ELR (cell line): ENCODE data around the gene DACH1.
A peak's percentile ranks its signal among the peaks of the same experiment; 100 is the strongest.
"Not testable (repeated sequence)": the region's sequence is repeated elsewhere in the genome, so short reads cannot be mapped to it uniquely, and the experiment has no call there.

Experiments
- DNase-seq: peaks from one replicate; pipeline ENCODE4 v3.0.0-alpha.2; 2015; ENCODE audit warnings: low read depth

DACH1 gene

DNA sequence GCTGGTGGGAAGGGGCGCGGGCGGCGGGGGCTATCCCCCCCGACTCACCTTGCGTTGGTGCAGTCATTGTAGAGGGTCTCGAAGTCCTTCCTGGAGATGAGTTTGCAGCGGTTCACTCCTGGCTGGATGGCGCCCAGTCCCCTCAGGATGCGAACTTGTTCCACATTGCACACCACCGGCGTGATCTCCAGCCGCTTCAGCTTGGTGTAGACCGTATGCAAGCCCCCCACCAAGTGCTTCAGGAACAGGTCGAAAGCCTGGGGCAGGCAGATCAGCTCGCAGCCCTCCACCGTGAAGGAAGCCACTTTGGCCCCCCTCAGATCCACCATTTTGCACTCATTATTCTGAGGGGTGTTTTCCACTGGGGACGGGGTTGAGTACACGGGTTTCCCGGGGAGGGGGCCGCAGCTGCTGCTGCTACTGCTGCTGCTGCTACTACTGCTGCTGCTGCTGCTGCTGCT lies 1.1 kb downstream of the DACH1 start:
- peak; percentile 7 for DNase-seq

DNA sequence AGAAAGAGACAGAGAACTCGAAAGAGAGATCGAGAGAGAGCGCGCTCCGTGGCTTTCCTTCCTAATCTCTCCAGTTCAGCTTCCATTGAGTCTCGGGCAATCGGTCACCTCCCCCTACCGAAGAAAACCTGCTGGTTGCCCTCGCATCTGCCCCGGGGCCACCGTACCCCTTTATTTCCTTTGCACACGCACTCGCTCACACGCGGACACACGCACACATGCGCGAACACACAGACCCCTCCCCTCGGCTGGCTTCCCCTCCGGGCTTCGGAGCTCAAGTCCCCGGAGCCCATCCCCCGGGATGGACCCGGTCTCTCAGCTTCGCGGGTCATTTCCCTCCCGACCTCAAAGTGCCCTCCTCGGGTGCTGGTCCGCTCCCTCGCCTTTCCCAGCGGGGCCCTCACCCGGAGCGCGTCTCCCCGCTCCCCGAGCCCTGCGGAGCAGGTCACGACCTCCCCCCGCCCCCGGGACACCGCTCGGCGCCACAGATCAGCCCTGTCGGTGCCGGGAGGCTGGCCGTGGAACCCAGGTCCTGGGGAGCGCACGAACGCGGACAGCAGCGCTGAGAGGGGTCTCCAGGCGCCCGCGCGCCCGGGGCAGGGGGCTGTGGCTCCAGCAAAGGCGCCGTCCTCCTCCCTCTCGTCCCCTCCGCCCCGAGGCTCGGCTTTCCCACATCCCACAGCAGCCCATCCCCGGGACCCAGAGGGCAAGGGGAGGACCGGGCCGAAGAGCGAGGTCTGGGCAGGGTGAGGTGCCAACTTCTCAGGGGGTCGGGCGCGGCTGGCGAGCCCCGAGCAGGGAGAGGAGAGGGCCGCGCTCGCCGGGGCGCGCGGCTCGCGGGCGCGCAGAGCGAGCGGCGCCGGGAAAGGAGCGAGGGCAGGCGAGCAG lies 1.8 kb downstream of the DACH1 start:
- DNase-seq, result peak; percentile 26

DNA sequence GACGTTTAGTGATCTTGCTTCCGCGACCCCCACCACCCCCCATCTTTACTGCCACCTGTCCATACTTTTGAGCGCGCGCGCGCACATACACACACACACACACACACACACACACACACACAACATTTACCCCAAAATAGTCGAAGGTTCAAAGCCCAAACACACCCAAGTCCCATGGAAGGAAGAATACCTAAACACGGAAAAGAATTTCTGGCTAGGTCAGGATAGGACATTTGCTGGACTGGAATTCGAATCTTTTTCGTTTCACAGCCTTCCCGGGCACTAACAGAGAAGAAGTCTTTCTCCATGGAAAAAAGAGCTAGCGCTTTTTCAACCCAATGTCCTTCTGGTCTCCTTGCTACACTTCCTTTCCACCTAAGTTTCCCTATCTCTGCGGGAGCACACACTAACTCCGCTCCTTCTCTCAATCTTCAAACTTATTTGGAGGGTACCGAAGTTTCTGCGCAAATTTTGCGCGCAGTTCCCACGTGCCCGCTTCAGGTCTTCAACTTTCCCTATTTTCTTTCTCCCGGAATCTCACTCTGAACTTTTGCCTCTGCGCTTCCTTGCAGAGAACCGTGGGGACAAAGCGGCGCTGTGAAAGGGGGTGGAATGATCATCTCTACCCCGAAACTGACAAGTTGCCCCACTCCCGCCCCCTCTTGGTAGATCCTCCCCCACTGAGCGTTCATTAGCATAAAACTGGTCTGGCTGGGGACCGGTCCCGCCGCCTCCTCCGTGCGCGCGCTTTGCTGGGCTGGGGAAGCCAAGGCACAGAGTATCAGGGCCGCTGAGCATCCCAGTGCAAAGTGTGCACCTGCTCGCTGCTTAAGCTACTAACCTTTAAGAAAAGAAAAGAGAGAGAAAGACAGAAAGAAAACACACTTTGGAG lies 2.7 kb downstream of the DACH1 start:
- DNase-seq, result peak; percentile 29

DNA sequence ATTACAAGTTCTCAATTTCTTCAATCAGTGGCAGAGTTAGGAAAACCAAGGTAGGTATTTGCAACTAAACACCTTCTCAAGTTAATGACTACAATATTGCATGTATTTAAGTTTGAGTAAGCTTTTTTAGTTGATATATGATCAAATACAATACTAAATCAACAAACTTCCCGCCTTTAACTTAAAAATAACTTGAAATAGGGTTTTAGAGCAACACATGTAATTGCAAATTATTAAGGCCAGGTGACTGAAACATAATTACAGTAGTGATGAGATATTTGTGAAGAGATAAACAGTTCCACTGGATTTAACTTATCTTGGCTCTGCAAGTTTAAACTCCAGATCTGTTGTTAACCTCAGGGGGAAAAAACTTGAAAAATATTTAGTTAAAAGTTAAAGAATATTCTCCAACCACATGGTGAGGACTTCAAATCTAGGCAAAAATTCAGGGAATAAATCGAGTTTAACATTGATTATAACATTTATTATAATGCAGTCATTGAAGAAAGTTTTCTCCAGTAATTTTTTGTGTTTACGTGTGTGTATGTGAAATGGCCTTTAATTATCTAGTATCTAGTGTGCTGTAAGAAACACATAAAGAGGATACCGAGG lies 3.6 kb downstream of the DACH1 start:
- DNase-seq, result no peak

DNA sequence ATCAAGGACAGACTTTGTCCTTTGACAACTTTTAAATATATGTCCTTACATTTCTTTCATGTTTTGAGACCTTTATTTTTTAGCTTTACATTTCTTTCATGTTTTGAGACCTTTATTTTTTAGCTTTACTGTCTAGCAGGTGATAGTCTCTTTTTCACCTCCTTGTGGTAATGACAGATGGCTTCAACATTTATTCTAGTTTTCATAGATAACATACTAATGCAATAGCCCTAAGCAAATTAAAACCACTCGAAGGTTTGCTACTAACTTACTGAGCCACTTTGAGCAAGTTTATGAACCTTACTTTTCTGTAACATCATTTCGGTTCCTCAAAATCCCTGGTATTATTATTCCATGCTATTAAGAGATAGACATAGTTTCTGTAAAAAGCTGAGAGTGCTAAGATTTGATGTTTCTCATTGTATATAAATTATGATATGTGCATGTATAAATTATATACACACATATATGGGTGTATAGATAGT lies 4.5 kb downstream of the DACH1 start:
- no peak for DNase-seq

DNA sequence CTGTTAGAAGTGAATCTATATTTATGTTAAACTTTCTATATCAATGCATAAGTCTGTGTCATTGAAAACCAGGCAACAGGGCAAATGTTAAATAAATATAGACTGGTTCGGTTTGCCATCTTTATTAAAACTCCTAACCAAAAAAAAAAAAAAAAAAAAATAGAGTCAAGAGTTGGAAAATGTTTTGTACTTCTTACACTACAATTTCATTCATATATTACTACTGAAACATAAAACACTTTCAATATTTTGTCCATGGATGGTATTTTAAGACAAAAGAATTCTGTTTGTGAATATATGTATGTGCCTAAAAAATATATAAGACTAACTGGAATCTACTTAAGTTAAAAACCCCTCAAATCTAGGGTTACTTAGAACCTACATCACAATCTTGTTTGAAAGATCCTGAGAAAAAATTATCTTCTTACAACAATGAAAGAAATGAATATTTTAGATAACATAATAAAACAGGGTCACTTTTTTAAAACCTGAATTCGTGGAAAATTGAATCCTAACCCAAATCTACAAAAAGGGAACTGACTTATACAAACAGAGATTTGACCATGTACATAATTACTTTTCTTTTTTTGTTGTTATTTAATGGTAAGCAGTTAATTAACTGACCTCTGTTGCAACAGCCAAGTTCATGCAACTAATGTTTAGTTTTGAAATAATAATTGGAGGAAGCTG lies 5.1 kb downstream of the DACH1 start:
- DNase-seq, result no peak

DNA sequence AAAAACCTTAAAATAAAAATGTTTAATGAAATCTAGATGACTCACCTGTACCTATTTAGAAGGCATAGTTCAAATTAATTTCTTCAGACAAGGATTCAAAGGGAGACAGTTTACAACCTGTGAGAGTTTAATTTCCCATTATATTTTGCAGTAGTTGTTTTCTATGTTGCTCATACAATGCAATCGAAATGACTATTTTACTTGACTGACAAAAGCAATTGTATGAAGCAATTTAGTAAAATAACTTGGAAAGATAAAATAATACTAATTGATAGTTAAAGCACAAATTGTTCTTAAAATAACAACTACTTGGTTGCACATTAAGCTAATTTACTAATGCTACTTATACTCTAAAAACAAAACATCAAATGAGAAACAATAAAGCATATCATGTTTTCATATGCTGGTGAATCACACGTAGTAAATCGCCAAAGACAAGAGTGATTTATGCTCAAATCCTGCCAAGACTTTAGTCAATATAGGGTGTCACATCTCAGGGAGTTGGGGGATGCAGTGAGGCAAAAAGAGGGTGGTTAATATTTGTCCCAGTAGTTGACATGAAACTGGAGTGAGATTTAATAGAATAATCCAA lies 6.4 kb downstream of the DACH1 start:
- DNase-seq, result no peak

DNA sequence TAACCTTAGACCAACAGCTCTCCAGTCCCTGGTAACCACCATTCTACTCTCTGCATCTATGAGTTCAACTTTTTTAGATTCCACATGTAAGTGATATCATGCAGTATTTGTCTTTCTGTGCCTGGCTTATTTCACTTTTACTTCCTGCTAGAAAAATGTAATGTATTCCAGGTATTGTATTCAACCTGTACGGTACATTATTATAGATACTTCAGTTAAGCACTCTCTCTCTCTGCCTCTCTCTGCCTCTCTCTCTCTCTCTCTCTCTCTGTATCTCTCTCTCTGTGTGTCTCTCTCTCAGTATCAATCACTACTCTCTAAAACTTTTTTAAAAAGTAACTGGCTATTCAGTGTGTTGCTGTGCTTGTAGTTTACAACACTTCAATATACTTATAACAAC lies 8.4 kb downstream of the DACH1 start:
- no peak for DNase-seq

DNA sequence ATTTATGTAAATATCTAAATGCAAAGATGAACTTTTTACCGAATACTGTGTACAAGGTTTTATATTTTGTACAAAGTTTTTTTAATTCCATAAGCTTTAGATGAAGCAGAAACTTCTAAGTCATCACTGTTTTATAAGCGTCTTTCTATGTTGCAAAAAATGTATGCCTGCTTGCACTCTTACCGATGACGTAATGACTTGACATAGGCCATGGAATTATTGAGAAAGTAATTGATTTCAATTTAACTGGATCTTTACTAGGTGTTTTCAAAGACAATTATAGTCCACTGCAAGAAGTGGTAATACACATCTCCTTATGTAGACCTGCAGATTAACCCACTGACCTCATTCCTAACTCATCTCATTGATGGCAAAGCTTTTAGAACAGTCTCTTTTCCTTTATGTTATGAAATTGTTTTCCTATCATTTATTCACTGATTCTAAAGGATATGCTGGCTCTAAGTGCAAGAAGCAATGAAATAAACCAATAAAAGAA lies 10.4 kb downstream of the DACH1 start:
- no peak for DNase-seq

DNA sequence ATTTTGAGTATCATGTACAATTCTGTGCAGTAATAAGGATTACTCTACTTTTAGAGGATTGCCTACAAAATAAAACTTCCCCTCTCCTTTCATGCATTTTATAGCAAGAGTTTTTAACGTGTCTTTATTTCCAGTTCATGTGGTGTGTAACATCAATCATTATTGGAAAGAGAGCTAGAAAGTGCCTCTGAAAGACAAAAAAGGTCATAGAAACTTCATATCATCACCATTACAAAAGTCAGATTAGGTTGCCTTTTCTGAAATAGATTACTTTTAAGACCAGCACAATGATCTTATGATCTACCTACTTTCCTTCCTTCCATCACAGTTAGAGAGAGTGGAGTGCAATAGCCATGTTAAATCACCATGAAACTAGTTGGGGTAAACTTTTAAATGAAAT lies 12.6 kb downstream of the DACH1 start:
- DNase-seq, result no peak

DNA sequence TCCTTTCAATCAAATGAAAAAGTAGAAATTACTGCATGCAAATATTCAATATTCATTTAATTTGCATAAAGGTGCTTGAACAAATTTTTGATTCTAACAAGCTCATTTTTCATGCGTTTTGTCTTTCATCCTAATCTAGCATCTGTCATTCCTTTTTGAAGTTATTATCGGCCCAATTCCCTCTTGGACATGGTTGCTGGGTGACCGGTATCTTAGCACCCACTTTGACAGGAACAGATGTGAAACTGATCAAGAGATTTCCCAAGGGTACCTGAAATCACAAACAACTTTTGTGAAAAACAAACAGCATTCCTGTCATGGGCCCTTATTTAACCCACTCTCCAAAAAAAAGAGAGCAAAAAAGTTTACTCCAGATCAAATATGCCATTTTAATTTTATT lies 13.3 kb downstream of the DACH1 start:
- no peak for DNase-seq

DNA sequence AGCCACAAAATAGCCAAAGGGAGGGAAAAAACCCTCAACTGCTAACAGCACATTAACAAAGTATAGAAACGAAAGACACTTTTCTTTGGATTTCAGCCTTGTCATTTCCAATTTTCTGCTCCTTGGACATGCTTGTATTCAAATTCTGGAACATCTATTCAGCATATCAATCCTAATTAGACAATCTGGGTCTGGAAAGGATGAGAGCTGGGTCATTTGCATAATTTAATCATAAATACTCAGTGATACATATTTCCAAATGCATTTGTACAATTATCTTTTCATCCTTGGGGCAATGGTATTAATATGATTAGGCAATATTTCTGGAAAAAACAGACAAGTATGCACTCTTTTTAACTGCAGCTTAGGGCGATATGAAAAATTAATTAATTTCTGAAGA lies 14.3 kb downstream of the DACH1 start:
- no peak for DNase-seq

DNA sequence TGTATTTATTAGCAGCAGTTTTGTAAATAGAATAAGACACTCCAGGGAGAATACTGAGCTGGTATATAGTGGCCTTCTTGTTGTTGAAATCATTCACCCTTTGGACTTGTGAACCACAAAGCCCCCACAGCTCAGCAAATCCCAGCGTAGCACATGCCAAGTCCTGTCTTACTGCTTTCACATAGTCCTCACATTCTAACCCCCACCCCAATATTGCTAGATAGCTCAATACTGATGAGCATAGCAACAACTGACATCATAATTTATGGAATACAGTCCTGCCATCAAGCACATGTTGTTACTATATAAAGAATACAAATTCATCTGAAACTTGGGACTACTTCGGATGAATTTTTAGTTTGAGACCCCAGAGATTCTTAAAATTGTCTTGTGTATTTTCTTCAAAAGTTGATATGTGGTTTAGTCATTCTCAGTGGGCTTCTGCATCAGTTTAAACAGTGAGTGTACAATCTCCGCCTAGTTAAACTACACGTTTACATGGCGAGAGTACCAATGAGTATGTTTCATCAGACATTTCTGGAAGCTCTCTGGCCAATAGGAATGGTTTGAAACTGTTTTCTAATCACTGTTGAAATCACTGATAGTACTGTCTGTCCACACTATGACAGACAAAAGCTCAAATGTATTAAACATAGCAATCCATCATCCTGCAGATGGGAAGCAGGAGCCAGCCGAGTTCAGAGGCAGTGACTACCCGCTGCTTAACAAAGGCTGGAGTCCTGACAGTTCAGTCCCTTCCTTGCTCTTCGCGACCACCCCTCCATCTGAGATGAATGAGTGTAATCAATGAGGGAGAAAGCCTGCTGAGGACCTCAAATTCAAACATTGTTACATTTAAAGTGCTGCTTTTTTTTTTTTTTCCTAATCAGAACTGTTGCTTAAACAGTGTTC lies 15.2 kb downstream of the DACH1 start:
- no peak for DNase-seq

DNA sequence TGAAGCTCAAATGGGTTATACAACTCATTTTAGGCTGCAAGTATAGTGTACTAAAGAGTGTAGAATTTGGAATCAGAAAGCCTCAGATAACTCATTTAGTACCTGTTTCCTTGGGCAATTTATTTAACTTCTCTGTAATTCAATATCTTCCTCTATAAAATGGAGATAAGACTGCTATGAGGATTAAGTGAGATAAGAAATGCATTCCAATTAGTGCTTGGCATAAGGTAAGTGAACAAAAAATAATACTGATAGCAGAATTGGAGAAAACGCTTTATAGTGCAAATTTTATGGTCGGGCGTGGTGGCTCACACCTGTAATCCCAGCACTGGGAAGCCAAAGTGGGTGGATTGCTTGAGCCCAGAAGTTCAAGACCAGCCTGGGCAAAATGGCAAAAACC lies 25.0 kb downstream of the DACH1 start:
- DNase-seq, result no peak

DNA sequence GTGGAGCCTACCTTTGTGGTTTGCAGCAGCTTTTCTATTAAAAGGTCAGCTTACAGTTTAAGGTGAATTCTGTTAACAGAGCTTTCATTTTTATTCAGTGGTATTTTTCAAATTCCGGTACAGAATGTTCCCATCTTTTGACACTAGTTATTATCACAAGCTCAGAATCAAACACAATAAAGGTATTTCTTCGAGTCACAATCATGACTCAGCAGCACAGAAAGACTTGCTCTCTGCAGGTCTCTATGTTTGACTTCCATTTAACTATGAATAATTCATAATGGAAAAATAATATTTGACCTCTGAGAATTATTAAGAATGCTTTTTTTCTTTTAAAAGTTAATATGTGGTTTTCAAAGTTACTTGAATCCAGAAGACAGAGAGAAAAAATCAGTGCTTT lies 28.2 kb downstream of the DACH1 start:
- DNase-seq, result peak; percentile 4

DNA sequence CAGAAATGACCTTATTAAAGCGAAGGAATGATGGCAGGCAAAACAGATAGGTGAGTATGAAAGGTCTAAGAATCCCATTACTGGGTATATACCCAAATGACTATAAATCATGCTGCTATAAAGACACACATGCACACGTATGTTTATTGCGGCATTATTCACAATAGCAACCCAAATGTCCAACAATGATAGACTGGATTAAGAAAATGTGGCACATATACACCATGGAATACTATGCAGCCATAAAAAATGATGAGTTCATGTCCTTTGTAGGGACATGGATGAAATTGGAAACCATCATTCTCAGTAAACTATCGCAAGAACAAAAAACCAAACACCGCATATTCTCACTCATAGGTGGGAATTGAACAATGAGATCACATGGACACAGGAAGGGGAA lies 29.4 kb downstream of the DACH1 start:
- not testable (repeated sequence) for DNase-seq

DNA sequence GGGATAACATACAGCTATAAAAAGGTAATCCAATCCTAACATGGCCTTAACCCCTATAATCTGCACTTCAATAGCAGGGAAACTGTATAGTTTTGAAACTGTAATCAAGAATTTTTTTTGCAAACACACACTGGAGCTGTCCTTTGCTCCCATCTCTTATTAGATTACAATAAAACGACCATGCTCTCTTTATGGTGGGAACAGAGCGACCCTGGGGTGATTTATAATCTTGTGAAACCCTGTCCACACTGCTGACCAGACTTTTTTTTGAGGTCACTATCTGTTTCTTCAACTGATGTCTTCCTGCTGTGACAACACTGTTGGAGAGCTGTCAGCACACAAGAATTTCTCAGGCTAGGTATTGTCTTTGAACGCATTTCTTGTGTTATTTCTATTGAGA lies 35.3 kb downstream of the DACH1 start:
- no peak for DNase-seq

DNA sequence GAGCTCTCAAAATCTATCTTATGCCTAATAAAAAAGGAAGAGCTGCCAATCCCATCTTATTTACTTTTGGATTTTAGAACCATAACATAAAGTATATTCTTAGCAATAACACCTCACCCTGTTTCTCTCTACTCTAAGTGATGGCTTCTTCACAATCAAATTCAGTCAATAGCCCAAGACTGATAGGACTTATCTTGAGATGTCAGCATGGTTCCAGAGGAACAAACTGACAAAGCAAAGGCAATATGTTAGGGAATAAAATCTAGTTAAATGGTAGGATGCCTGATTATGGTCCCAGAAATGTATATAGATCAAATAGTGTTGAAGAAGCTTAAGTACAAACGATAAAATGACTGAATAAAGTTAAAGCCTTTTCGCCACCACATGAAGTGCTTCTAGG lies 36.3 kb downstream of the DACH1 start:
- DNase-seq, result no peak

DNA sequence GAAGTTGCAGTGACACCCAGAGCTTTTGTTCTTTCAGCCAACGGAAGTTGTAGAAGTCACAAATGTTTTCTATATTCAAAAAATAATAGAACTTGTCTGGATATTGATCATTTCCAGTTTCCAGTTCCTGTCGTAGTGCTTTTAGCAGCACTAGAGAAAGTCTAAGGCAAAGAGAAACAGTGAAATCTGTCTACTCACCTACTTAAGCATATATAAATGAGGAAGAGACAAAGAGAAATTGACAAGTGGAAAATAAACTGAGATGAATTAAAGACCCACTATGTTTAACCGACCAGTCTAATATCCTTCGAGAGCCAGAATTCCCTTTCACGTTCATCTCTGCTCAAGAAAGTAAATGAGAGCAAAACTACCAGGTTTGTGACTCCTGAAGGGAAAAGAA lies 36.7 kb downstream of the DACH1 start:
- DNase-seq, result no peak

DNA sequence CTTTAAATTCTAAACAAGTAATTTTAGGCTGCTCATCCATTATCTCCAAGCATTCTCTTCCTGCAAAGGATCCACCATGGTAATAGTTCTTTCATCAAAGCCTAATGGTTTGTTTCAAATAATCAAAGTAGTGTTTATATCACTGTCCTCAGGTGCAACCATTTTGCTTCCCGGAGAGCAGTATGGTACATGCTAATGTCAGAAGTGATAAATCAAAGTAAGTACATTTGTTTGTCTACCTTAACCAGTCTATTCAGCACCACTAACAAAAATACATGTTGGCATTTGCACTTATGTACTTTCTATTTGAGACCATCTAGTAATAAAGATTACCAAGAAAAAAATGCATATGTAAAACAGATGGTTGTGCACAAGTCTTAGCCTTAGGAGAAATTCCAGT lies 37.5 kb downstream of the DACH1 start:
- no peak for DNase-seq
